Measurements from ENCODE around the gene TMEM44.

TMEM44 gene, protein sequence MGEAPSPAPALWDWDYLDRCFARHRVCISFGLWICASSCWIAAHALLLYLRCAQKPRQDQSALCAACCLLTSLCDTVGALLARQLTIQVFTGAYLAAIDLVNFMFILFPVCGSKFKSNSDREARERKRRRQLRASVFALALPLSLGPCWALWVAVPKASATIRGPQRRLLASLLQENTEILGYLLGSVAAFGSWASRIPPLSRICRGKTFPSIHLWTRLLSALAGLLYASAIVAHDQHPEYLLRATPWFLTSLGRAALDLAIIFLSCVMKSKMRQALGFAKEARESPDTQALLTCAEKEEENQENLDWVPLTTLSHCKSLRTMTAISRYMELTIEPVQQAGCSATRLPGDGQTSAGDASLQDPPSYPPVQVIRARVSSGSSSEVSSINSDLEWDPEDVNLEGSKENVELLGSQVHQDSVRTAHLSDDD

DNA sequence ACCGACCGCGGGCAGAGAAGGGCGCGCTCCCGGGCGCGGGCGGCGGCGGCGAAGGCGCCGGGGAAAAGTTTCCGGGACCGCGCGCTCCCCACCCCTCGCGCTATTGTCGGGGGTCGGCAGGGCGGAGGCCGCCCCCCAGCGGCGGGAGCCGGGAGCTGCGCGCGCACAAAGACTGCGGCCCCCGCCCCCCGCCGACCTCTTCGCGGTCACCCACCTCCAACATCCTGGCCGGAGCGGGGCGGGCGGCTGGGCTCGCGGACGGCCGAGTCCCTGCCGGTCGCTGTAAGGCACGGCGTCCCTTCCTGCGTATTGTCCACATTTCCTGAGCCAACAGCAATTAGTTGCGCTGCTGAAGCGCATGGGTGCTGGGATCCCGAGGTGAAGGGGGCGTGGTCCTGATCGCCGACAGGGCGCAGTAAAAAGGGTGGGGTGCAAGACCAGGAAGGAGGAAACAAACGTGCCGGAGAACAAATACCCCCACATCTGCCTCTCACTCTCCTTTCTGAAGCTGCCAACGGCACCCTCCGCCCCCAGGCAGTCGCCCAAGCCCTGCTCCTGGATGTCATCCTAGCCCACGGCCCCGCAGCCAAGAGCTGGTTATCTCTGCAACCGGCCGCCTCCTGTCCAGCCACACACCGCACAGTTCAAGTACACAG, at the start of gene TMEM44:
Gene TMEM44, minus strand, starts transcription at position 71 of the 656 bp plus-strand sequence. CDS start 204 bp downstream, outside the sequence.
- peak; percentile 79 for DNase-seq

DNA sequence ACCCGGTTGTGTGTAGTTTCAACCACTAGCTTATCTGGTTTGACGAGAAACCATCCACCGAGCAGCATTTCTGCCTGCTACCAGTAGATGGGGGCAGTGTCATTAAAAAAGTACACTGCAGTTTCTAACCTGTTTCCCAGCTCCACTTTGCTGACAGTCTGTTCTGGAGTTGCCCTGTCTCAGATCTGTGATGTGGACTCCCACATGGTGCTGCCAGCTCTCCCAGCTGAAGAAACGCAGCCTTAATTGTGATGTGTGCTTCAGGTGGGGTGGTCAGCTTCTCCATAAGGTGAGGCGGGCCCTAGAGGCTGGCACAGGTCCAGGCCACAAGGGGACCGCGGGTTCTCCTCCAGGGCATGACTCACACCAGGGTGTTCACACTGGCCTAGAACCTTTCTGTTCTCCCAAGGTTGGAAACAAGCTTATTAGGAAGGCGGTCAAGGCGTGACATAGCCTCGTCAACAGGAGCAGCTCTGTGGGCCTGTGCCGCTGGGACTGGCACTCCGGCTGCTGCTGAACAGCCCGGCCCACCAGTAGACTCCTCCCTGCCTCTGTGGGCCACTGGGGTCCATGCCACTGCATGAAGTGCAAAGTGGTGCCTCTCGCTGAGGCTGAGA, 49.6 kb upstream of the TMEM44 start:
- peak; percentile 77 for DNase-seq

DNA sequence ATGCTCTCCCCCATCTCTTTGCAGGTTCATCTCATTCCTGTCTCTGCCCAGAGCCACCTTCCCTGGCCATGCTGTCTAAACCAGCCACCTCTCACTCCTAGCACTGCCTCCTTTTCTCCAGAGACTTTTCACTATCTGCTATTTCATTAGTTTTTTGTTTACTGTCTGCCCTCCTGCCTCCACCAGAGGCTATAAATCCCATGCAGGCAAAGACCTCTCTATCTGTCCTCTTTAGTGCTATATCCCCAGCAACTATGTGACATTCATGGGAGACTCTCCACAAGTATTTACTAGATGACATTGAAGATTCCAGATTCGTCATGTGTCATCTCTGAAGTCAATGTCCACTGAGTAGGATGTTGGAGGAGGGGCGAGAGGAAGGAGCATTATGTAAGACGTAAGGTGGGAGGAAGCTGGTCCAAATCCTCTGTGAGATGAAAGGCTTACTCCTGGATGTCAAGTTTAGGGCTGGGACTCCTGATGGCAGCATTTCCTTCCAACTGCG, 49.0 kb upstream of the TMEM44 start:
- DNase-seq = no peak

DNA sequence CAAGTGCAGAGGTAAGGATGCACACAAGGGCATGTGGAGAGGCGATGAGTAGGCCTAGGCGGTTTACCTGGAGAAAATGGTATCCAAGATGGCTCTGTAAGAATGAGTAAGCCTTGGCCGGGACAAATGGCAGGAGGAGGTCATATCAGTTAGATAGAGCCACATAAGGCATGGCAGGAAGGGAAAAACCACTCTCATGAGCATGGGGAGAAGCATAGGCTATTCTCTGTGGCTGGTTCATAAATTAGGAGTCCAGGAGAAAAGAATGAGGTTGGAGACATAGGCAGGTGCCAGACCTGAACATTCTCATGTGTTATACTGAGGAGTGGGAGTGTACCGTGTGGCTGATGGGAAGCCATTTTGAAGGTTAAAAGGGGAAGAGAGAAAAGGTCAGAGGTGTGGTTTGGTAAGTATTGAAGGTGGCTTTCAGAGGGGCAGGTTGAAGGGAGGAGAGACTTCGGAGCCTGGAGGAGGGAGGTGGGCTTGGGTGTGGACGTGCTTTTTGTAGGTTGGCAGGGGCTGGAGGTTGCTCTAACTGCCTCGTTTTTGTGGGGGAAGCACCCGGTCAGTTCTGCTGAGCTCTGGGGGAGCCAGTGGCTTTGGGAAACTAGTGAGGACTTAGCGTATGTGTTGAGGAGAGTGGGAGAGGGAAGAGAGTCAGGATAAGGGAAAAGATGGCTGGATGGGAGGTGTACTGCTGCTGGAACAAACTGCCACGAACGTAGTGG, 47.8 kb upstream of the TMEM44 start:
- DNase-seq = no peak

DNA sequence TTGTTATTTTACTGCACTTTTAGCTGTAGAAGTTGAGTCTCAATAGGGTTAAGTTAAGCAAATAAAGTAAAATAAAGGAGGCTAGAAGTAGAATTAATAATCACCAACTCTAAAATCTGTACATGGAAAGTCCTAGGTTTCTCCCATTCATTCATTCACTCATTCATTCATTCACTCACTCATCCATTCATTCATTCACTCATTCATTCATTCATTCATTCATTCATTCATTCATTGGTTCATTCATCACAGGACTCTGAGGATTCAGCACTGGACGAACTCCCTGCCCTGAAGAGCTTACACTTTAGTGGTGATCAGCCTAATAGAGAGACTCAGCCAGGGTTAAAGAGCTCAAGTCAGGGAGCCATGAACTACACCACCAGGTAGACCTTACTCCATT, 43.3 kb upstream of the TMEM44 start:
- no peak for DNase-seq

DNA sequence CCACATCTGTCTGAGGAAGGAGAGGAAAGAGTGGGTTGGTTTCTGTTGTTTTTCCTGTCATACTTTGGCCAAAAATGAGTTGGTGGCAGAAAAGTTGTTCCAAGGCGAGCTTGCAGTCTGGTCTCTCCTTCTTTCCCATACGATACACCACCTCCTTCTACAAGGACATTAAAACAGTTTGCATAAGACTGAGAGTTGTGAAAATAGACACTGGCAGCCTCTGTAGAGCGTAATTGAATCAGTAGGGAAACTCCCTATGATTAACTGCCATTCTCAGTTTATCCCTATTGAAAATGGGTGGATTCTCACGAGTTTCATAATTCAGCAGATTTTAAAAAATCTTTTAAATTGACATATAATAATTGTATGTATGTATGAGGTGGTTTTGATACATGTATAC, 42.5 kb upstream of the TMEM44 start:
- no peak for DNase-seq

DNA sequence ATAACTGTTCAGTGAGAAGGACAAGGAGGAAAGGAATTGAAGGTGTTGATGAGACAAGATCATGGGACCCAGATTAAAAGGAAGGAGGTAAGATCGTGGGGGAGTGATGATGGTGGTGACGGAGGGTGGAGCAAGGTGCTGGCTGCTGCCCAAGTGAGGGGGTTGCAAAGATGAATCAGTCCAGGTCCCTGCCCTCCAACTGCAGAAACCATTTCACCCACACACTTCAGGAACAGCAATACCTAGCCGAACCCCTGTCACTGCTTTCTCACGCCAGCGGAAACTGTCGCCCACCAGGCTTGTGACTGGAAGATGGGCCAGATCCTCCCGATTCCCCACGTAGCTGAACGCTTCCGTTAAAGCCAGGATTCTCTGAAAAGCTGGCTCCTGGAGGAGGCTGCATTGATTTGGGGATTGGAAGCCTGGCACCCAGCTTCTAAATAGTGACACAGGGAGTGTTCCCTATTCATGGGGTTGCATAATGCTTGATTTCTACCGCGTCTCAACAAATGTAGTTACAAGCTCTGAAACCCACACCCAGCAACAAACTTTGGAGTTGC, 41.9 kb upstream of the TMEM44 start:
- peak; percentile 85 for DNase-seq

DNA sequence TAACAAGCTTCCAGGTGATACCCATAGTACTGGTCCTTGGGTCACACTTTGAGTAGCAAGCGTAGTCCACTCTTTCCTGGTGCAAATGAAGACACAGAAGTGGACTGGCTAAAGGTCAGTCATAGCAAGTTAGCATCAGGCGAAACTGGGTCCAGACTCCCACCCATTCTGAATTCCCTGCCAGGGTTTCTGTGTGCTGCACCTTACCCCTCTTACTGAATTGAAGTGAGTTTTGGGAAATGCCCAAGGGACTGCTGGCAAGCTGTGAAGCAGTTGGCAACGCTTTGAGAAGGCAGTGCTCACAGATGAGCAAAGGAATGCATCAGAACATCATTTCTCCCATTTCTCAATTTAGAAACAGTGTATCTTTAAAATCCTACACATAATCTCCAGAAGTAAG, 40.5 kb upstream of the TMEM44 start:
- no peak for DNase-seq

DNA sequence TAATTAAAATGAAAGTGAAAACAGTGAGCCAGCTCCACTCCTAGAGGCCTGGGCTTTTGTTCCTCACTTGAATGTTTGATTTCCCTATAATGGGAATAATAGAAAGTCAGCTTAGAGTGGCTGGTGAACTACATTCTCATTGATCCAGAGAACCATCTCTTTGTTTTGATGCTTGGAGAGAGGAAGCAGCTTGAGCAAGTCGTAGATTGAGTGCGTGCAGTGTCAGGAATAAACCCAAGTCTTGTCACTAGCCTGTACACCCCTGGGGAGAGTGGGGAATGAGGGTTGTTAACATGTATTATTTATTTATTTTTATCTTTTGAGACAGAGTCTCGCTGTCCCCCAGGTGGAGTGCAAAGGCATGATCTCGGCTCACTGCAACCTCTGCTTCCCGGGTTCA, 39.7 kb upstream of the TMEM44 start:
- DNase-seq = no peak

DNA sequence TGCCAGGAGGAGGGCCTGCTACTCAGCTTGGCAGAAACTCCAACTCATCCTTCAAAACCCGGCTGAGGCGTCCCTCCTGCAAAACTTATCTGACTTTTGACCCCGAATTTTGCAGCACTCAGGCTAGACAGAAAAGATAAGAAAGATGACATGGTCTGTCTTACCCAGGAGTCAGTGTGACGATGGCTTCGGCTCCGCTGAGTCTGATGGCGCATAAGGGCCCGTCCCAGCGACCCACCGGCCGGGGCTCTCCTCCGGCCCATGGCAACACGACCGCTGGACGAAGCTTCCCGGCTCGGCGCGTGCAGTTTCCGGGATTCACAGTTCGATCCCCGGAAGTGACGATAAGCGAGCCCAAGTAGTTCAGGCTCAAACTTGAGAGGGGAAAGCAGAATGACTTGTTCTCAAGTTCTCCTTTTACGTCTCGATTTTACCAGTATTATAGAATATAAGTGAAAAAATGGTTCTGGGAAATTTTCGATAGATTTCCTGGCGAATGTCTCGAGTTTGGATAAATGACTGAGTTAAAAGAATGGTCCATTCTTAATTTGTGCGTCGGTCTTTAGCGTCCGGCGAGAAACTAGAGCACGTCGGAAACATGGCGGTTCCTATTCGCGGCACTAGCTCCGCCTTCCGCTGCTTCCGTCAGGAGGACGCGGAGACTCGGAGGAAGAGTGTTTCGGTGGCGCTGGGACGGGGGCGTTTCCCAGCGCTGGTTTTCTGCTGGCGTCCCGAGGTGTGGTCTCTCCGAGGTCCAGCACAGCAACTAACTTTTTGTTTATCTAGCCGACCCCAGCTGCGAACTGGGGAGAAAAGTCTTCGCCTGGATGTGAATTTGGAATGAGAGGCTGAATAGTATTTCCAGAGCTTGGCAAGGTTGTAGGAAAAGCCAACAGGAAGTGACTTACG, 38.9 kb upstream of the TMEM44 start, which contains the start of gene LSG1:
Gene LSG1, minus strand, starts transcription at position 292 of the 909 bp plus-strand sequence. Its CDS starts 29 bp downstream, at position 263.
- peak; percentile 93 for DNase-seq

DNA sequence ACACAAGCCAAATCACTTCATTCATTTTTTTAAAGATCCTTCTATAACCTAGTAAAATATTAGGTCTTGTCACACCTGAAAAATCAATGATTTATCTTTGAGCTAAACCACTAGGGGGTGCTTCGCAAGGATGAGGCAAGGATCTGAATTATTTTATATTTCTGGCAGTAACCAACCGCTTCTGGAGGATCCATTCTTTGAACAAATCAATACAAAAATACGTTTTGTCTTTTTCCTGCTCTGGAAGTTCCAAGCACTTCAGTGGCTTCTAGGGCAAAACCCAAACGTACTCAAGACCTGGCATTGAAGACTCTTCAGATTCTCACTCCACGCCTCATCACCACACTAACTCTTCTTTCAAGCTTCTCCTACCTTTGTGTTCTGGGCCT, 38.3 kb upstream of the TMEM44 start:
- no peak for DNase-seq

DNA sequence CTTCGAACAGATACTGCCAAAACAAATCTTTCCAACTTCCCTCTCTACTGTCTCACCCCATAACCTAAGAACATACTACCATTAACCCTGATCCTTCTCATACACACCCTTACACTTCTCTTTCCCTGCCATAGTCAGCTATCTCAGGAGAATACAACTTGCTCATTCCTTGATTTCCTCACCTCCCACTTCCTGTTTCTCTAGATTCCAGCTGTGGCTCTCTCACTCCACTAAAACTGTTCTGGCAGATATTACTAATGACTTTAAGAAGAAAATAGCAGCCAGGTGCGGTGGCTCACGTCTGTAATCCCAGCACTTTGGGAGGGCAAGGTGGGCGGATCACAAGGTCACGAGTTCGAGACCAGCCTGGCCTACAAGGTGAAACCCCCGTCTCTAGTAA, 34.1 kb upstream of the TMEM44 start:
- DNase-seq = no peak

DNA sequence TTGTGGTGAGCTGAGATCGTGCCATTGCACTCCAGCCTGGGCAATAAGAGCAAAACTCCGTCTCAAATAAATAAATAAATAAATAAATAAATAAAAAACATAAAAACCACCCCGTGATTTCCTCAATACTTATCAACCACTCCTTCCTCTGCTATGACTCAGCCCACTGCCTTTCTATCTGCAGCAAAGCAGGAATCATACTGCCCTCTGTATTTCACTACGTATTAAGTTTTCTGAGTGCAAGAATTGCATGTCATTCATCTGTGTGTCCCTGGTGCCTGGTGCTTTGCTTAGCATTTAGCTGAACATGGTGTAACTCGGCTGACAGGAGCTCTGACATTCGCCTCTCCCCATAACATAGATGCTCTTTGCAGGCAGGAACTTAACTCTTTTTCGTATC, 31.6 kb upstream of the TMEM44 start:
- DNase-seq = no peak

DNA sequence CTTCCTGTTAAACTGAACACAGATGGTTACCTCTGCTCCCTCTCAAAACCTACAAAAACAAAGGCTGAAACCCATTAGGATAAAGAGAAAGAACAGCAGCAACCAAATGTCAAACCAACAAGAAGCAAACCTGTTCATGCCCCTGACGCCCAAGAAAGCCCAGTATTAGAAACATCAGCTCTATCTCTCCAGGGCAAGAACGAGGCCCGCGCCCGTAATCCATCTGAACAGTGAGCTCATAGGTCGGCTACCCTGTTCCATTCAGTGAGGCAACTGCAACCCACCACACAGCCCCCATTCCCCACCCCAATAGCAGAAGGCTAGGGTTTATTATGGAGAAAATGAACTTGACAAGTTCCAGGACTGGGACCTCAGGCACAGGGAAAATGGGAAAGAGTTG, 28.7 kb upstream of the TMEM44 start:
- DNase-seq = no peak

DNA sequence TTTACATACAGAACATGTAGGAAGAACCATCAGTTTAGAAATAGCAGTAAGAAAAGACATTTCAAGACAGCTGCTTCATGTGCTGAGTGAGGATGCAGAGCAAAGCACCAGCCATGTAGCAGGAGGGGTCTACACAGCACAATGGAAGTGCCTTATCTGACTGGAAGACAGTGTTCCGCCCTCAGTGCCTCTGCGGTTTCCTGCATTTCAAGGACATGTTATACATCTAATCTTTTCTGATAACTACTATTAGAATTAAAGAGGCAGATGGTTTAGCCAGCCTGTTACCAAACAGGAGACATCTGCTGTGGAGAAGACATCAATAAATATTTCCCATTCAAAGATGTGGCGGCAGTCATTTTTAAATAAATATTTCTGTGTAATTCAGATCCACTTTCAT, 28.2 kb upstream of the TMEM44 start:
- no peak for DNase-seq

DNA sequence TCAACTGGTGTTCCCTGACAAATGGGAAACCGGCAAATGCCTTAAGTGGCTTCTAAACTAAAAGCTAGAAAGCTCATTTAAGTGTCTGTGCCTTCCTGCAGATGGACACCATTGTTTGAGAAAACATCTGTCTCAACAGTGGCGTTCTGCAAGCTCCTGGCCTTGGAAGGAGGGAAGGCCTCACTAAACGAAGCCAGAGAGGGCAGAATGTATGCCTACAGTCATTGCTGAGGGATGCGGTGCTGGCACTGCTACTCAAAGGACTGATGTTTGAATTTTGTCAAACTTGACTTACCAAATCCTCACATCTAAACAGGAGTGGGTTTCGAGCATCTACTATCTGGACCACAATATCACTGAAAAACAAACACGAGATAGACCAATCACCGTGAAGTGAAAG, 26.6 kb upstream of the TMEM44 start:
- no peak for DNase-seq

DNA sequence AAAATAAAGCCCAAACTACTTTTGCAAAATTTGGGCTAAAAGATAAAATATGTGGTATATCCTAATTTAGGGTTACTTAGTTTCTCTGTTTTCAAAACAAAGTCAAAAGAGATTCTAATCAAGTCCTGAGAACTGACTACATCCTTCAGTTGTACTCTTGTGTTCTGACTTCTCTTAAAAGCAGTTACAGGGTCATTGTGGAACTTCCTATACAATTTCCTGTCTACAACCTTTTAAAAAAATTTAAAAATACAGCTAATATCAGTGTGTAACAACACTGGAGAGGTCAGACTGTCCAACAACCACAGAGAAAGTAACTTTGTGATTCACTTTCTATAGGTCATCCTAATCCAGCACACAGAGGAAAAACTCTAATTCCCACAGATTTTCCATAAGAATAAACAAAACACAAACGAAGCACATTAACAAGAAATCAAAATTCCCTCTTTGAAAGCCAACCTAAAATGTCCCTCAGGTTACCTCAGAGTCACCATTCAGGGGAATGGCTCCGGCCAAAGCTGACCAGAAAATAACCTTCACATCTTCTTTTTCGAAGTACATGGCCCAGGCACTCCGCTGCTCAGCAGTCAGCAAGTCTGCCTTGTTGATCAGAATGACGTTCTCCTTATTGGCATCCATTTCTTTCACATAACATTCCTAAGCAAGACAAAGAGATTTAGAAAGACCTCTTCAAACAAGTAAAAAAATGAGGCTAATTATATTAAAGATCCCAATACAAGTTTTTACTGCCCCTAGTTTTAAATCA, 25.4 kb upstream of the TMEM44 start:
- DNase-seq = no peak

DNA sequence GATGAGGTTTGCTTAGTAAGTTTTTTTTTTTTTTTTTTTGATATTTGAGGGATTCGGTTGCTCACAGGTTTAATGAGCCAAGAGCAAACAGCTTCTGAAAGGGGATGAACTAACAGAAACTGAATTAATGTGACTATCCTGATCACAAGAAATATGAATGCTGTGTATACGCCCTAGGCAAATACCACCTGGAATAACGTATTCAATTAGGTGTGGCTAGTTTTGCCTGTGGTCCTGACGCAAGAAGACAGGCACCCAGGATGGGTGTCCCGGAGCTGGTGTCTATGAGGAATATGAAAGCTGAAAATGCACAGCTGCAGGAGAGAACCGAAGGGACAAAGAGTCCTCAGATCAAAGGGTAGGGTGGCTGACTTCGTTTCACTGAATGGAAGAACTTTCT, 24.2 kb upstream of the TMEM44 start:
- no peak for DNase-seq

DNA sequence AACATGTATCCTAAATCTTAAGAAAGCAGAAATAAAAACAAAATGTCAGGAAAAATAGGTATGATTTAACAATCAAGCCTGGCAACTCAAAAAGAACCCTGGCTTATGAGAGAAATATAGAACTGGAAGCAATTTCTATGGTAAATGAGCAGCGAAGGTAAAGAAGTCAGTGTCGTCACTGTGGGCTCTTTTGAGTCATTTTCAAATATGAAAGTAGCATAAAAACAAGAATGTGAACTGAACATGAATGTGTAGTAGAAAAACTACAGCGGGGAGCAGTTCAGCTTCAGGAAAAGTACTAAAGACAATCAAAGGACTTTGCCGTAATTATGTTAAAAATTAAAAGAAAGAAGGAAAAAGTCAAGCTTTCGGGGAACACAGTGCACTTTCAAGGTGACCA, 21.2 kb upstream of the TMEM44 start:
- DNase-seq = no peak

DNA sequence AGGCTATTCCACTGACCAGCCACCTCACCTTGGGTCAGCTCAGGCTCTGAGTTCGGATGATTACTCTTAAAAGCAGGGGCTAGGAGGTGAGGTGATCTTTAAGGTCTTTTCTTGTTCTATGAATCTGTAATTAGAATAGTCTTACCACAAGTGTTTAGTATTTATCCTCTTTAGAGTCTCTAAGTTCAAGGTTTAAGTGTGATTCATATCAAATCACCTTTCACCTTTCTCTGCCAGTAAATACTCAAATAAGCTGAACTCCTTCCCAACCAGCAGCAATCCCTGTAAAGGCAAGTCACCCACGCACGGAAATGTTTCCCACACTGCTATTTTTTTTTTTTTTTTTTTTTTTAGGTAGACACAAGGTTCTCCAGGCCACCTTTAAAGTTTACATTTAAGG, 14.5 kb upstream of the TMEM44 start:
- no peak for DNase-seq

DNA sequence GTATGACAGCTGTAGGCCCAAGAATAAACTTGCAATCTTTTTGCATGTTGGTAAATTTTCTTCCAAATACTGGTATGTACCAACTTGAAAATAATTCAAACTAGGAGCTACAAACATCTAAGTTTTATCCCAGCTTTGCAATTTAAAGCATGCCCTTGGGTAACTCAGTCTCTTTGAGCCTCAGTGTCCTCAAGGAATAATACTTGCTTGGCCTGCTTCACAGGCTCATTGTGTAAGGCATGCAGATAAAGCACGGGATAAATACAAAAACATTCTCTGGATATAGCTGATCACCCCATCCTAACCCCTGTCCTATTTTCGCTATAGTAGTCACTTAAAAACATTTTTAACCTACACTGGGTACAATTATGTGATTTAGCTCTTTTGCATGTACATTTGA, 9.6 kb upstream of the TMEM44 start:
- no peak for DNase-seq

Measured in stimulated activated CD8-positive, alpha-beta memory T cell treated with anti-CD3 and anti-CD28 coated beads, Interleukin-4, amount 100 ng/mL, for 48 hours (primary cell).